Gastrocnemius medialis (tissue), 4 donors: ENCODE measurements around the gene CENPK. TPM values are rescaled to one million over a fixed set of nuclear protein-coding genes. Genes with fewer than 3 reads are reported as not detected.

Source experiments
- ATAC-seq, 2 donors: fragments of 150-250 bp; one replicate each; pipeline ENCODE4 v1.9.1; 2016
- DNase-seq, 2 donors: peaks; one replicate each; pipeline ENCODE4 v3.0.0-alpha.2; 2019
- H3K27ac ChIP-seq, 4 donors: fragments of 200-600 bp; sonication (generic); 1 replicate in 1 of 4; 2 replicates in 3 of 4; pipeline ENCODE4 v1.5.1; 2016 to 2018; ENCODE audit warnings: mild to moderate bottlenecking in 2 of 4, moderate library complexity in 1 of 4
- H3K27me3 ChIP-seq, 3 donors: fragments of 200-600 bp; sonication (generic) in 2 of 3; 1 replicate in 1 of 3; 2 replicates in 2 of 3; pipeline versions ENCODE4 v1.5.1 to v1.6.0; 2016 to 2019; ENCODE audit warnings: mild to moderate bottlenecking in 1 of 3, moderate library complexity in 1 of 3
- H3K36me3 ChIP-seq, 2 donors: fragments of 200-600 bp; sonication (generic) in 1 of 2; one replicate each; pipeline ENCODE4 v1.5.1; 2017 to 2018
- H3K4me1 ChIP-seq, 2 donors: fragments of 200-600 bp; sonication (generic) in 1 of 2; one replicate each; pipeline ENCODE4 v1.5.1; 2016 to 2017; ENCODE audit warnings: mild to moderate bottlenecking in 2 of 2
- H3K4me3 ChIP-seq, 4 donors: fragments of 200-600 bp; sonication (generic) in 3 of 4; 1 replicate in 1 of 4; 2 replicates in 3 of 4; pipeline ENCODE4 v1.5.1; 2016 to 2019; ENCODE audit warnings: mild to moderate bottlenecking in 2 of 4
- H3K9me3 ChIP-seq, 3 donors: fragments of 200-600 bp; sonication (generic) in 2 of 3; 1 replicate in 1 of 3; 2 replicates in 2 of 3; pipeline ENCODE4 v1.5.1; 2016 to 2019
- POLR2A ChIP-seq, 2 donors: fragments of 450-650 bp; IDR thresholded peaks; one replicate each; pipeline ENCODE4 v1.6.1; 2017; ENCODE audit warnings: antibody characterized with exemption in 2 of 2, mild to moderate bottlenecking in 2 of 2, moderate library complexity in 2 of 2
- in situ Hi-C, 4 donors: fragments of 200-750 bp; cut with MboI; loops; one replicate each; pipeline versions ENCODE4 v1.15.0 to v1.8.0; 2017; ENCODE audit warnings: low sequenced_read_pairs in 4 of 4
- intact Hi-C: fragments of 100-400 bp; cut with DNase I; formaldehyde crosslinking; loops from one replicate; pipeline ENCODE4 v1.15.1; 2023; ENCODE audit warnings: low total_unique reads
- total RNA-seq, 4 donors: library from RNA; depleted of rRNA; stranded (reverse); fragments of >200 nt; gene quantifications; one replicate each; pipeline versions ENCODE4 v1.1.0 to v1.2.3, GENCODE V29; 2016
- TF ChIP-seq, protein P1 (sequence below), 5 experiments: fragments of 450-650 bp in 3 of 5; fragments of 200-600 bp in 2 of 5; sonication (generic) in 2 of 5; IDR thresholded peaks in 4 of 5; conservative IDR thresholded peaks in 1 of 5; 1 replicate in 4 of 5; 2 replicates in 1 of 5; pipeline ENCODE4 v1.5.1; 2016 to 2019; ENCODE audit warnings: antibody characterized with exemption in 5 of 5, mild to moderate bottlenecking in 3 of 5, moderate library complexity in 3 of 5

The CENPK gene
- total RNA-seq, 4 donors from 2014 or later = 0.56 TPM; not detected in 3

DNA sequence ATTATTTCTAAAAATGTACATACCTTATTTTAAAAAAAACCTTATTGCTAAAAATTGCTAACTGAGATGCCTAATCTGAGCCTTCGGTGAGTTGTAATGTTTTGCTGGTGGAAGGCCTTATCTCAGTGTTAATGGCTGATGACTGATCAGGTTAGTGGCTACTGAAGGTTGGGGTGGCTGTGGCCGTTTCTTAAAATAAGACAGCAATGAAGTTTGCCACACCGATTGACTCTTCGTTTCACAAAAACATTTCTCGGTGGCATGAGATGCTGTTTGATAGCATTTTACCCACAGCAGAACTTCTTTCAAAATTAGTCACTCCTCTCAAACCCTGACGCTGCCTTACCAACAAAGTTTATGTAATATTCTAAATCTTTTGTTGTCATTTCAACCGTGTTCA lies 14.7 kb downstream of the CENPK start:
- no peak overlapping the region for H3K27ac ChIP-seq
- no peak overlapping the region for H3K4me3 ChIP-seq
- H3K27me3 ChIP-seq = no peaks in the 10 kb centered on the region
- DNase-seq (no peak), ATAC-seq (no peak)
- in situ Hi-C loops = no loop called here
- intact Hi-C loops = no loop called here
- H3K9me3 ChIP-seq = no peaks in the 10 kb centered on the region
- TF ChIP-seq POLR2A (IDR thresholded peaks at IDR 0.05) = no peak
- TF ChIP-seq, protein P1, sequence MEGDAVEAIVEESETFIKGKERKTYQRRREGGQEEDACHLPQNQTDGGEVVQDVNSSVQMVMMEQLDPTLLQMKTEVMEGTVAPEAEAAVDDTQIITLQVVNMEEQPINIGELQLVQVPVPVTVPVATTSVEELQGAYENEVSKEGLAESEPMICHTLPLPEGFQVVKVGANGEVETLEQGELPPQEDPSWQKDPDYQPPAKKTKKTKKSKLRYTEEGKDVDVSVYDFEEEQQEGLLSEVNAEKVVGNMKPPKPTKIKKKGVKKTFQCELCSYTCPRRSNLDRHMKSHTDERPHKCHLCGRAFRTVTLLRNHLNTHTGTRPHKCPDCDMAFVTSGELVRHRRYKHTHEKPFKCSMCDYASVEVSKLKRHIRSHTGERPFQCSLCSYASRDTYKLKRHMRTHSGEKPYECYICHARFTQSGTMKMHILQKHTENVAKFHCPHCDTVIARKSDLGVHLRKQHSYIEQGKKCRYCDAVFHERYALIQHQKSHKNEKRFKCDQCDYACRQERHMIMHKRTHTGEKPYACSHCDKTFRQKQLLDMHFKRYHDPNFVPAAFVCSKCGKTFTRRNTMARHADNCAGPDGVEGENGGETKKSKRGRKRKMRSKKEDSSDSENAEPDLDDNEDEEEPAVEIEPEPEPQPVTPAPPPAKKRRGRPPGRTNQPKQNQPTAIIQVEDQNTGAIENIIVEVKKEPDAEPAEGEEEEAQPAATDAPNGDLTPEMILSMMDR (IDR thresholded peaks at IDR 0.05 in 4 of 5, conservative IDR thresholded peaks at IDR 0.05 in 1 of 5) = no peak
- H3K4me1 ChIP-seq = no peaks in the 10 kb centered on the region
- H3K36me3 ChIP-seq = no peaks in the 10 kb centered on the region

DNA sequence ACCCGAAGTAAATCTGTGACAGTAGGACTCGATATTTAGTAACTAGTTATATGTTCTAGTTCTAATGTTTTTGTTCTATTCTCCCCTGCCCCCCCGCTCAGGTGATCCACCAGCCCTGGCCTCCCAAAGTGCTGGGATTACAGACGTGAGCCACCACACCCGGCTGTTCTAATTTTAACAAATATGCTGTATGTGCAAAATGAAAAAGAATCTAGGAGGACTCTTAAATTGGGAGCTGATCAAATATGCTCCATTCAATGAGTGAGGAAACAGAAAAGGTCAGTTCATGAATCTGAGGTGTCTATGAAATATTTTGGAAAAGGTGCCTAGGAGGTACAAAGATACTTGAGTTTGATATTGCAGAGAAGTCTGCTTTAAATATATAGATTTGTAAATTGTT lies 16.8 kb downstream of the CENPK start:
- in situ Hi-C loops = no loop called here
- DNase-seq (no peak), ATAC-seq (no peak)
- intact Hi-C loops = no loop called here
- H3K4me1 ChIP-seq = no peaks in the 10 kb centered on the region
- TF ChIP-seq, protein P1 (IDR thresholded peaks at IDR 0.05 in 4 of 5, conservative IDR thresholded peaks at IDR 0.05 in 1 of 5) = no peak
- no peak for TF ChIP-seq POLR2A (IDR thresholded peaks at IDR 0.05)
- no peaks in the 10 kb centered on the region for H3K9me3 ChIP-seq
- H3K27me3 ChIP-seq = no peaks in the 10 kb centered on the region
- no peaks in the 10 kb centered on the region for H3K36me3 ChIP-seq
- H3K27ac ChIP-seq = no peak overlapping the region
- H3K4me3 ChIP-seq = no peak overlapping the region

DNA sequence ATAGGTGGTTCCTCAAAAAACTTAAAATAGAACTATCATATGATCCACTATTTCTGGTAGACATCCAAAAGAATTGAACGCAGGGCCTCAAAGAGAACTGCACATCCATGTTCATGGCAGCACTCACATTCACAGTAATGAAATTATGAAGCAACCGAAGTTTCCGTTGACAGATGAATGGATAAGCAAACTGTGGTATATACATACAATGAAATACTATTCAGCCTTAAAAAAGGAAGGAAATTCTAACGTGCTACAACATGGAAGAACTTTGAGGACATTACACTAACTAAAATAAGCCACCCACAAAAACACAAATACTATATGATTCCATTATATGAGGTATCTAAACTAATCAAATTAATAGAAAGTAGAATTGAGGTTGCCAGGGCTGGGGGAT lies 18.5 kb downstream of the CENPK start:
- TF ChIP-seq POLR2A (IDR thresholded peaks at IDR 0.05) = no peak
- TF ChIP-seq, protein P1 (IDR thresholded peaks at IDR 0.05 in 4 of 5, conservative IDR thresholded peaks at IDR 0.05 in 1 of 5) = no peak
- Histone ChIP-seq H3K36me3 (no peaks in the 10 kb centered on the region), H3K4me3 (no peak overlapping the region), H3K9me3 (no peaks in the 10 kb centered on the region), H3K27ac (no peak overlapping the region), H3K4me1 (no peaks in the 10 kb centered on the region), H3K27me3 (no peaks in the 10 kb centered on the region)
- in situ Hi-C loops (no loop called here), intact Hi-C loops (no loop called here)
- ATAC-seq = no peak
- DNase-seq = no peak

DNA sequence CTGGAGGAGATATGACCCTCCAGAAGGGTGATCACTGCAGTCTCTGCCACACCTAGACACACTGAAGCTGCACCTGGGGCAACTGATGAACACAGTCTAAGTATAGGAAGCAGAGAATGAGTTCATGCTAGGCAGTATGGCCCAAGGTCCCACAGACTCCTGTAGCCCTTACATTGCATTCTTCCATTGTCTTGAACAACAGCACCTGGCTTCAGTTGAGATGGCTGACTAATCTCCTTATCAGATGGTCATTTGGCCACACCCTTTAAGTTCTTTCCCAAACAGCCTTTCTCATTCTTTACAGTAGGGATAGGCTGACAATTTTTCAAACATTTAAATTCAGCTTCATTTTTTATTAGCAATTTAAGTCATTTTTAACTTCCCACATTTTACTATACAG lies 23.1 kb downstream of the CENPK start:
- in situ Hi-C loops = no loop called here
- Histone ChIP-seq H3K27me3 (no peaks in the 10 kb centered on the region), H3K4me1 (no peaks in the 10 kb centered on the region), H3K9me3 (no peaks in the 10 kb centered on the region), H3K27ac (no peak overlapping the region), H3K36me3 (no peaks in the 10 kb centered on the region), H3K4me3 (no peak overlapping the region)
- intact Hi-C loops = no loop called here
- DNase-seq = no peak
- TF ChIP-seq POLR2A (IDR thresholded peaks at IDR 0.05) = no peak
- TF ChIP-seq, protein P1 (IDR thresholded peaks at IDR 0.05 in 4 of 5, conservative IDR thresholded peaks at IDR 0.05 in 1 of 5) = no peak
- no peak for ATAC-seq

DNA sequence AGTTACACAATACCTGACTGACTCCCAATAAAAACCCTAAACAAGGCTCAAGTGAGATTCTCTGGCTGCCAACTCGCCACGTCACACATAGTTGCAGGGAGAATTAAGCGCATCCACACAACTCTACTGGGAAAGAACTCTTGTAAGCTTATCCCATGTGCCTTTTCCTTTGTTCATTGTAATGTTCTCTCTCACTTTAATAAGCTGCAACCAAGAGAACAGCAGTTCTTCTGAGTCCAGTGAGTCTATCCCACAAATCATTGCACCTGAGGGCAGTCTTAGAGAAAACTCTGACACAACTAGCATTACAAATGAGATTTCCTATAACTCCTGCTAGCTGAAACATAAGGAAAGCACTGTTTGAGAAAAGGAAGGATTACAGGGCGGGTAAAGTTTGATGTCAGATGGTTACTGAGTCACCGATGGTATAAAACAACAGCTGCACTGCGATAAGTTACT lies 27.4 kb downstream of the CENPK start:
- H3K36me3 ChIP-seq = no peaks in the 10 kb centered on the region
- H3K27ac ChIP-seq = no peak overlapping the region
- H3K4me3 ChIP-seq = no peak overlapping the region
- DNase-seq (no peak), ATAC-seq (no peak)
- in situ Hi-C loops (no loop called here), intact Hi-C loops (no loop called here)
- peaks cover 0 to 3% (median 0%) of the 10 kb centered on the region in 3 donors for H3K9me3 ChIP-seq
- no peaks in the 10 kb centered on the region for H3K4me1 ChIP-seq
- H3K27me3 ChIP-seq = no peaks in the 10 kb centered on the region
- TF ChIP-seq, protein P1 (IDR thresholded peaks at IDR 0.05 in 4 of 5, conservative IDR thresholded peaks at IDR 0.05 in 1 of 5) = no peak
- TF ChIP-seq POLR2A (IDR thresholded peaks at IDR 0.05) = no peak
